Measurements from ENCODE around the gene MOK.

DNA sequence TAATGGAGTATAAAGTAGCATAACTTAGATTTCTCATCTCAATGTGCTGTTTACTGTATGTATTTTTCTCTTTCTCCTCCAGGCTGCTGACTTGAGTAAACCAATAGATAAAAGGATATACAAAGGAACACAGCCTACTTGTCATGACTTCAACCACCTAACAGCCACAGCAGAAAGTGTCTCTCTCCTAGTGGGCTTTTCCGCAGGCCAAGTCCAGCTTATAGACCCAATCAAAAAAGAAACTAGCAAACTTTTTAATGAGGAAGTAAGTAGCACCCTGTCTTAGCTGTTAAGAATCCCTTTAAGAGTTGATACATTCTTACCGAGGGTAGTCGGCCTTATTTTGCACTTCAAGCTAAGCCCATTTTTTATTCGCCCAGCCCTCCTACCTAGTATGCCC is 110.1 kb downstream of the MOK start:
- TF ChIP-seq, protein P1, sequence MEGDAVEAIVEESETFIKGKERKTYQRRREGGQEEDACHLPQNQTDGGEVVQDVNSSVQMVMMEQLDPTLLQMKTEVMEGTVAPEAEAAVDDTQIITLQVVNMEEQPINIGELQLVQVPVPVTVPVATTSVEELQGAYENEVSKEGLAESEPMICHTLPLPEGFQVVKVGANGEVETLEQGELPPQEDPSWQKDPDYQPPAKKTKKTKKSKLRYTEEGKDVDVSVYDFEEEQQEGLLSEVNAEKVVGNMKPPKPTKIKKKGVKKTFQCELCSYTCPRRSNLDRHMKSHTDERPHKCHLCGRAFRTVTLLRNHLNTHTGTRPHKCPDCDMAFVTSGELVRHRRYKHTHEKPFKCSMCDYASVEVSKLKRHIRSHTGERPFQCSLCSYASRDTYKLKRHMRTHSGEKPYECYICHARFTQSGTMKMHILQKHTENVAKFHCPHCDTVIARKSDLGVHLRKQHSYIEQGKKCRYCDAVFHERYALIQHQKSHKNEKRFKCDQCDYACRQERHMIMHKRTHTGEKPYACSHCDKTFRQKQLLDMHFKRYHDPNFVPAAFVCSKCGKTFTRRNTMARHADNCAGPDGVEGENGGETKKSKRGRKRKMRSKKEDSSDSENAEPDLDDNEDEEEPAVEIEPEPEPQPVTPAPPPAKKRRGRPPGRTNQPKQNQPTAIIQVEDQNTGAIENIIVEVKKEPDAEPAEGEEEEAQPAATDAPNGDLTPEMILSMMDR (IDR thresholded peaks at IDR 0.05), result no peak
- no peak for TF ChIP-seq POLR2A (IDR thresholded peaks at IDR 0.05)
- TF ChIP-seq EP300 (IDR thresholded peaks at IDR 0.05), result no peak

Measured in tibial nerve (tissue), 4 donors.